Stimulated activated CD4-positive, alpha-beta T cell treated with anti-CD3 and anti-CD28 coated beads, Interleukin-12 subunit alpha, Interleukin-12 subunit beta, amount 100 ng/mL, for 24 hours (primary cell): ENCODE measurements around the gene SV2B.
A peak's percentile ranks its signal among the peaks of the same experiment; 100 is the strongest.
"Not testable (repeated sequence)": the region's sequence is repeated elsewhere in the genome, so short reads cannot be mapped to it uniquely, and the experiment has no call there.

ENCODE experiments used
- DNase-seq, 2 experiments: peaks; one replicate each; pipeline ENCODE4 v3.0.0-alpha.2; 2020; ENCODE audit warnings: low read depth in 2 of 2

Gene SV2B, protein sequence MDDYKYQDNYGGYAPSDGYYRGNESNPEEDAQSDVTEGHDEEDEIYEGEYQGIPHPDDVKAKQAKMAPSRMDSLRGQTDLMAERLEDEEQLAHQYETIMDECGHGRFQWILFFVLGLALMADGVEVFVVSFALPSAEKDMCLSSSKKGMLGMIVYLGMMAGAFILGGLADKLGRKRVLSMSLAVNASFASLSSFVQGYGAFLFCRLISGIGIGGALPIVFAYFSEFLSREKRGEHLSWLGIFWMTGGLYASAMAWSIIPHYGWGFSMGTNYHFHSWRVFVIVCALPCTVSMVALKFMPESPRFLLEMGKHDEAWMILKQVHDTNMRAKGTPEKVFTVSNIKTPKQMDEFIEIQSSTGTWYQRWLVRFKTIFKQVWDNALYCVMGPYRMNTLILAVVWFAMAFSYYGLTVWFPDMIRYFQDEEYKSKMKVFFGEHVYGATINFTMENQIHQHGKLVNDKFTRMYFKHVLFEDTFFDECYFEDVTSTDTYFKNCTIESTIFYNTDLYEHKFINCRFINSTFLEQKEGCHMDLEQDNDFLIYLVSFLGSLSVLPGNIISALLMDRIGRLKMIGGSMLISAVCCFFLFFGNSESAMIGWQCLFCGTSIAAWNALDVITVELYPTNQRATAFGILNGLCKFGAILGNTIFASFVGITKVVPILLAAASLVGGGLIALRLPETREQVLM

GRCh38 chr15:91099995-91100813 lies at the start of gene SV2B:
TSS of gene SV2B (plus strand) at chr15:91100257. CDS start at chr15:91226264, 126,007 bp downstream.
- peak; percentile 4 to 31 for DNase-seq

DNA sequence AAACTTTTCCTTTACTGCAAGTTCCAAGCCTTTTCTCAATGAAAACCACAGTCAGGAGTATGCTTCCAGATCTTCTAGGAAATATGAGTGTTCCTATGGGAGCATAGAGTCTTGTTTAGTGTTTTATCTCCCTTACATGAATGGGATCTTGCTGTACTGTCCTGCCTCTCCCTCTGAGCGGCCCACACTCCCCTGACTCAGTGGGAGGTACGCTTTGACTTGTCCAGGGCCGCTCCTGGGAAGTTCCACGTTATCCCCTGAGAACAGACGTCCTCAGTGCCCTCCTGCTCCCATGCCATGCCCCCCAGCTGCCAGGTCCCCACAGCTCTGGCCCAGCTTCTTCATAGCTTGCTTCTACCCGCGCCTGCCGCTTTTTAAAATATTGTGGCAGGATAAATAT lies 48.8 kb upstream of the SV2B start:
- no peak for DNase-seq

GRCh38 chr15:91054816-91055215 lies 45.2 kb upstream of the SV2B start:
- DNase-seq, result no peak

GRCh38 chr15:91055548-91056331 lies 44.3 kb upstream of the SV2B start:
- DNase-seq, result peak in 1 of 2 experiments; percentile 29

DNA sequence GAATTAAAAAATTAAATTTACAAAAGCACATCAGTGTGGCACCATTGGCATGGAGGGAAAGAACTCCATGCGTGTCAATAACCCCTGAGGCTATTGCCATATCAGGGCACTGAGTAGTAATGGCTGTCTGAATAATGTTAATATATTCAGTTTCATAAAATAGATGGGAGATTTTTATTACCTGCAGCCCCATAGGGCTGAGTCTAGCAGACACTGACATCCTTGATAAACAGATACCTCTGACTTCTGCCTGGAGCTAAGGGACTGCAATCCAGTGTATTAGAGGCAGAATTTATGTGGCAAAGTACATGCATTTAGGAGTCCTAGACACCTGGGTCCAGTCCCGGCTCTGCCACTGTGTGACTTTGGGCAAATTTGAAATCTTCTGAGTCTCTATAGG lies 38.8 kb upstream of the SV2B start:
- DNase-seq, result no peak

- DNase-seq, result no peak
Observed at GRCh38 chr15:91061997-91062396, 38.1 kb upstream of the SV2B start.

DNA sequence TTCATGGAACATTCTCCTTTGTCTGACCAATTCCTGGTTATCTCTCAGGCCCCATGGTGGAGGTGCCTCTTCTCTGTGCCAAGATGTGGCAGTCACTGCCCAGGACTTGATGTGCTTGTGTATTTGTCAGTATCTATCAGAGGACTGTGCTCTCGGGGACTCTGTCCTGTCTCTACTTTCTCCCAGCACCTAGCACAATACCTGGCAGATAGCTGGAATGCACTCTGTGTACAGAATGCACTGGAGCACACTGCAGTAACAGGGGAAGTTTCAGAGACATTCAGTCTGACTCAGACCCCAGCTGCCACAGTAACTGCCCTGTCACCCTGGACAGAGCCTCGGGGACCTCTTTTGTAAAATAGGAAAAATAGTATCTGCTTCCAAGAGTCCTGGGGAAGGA lies 34.6 kb upstream of the SV2B start:
- no peak for DNase-seq

GRCh38 chr15:91067036-91067435 lies 33.0 kb upstream of the SV2B start:
- DNase-seq, result no peak

DNA sequence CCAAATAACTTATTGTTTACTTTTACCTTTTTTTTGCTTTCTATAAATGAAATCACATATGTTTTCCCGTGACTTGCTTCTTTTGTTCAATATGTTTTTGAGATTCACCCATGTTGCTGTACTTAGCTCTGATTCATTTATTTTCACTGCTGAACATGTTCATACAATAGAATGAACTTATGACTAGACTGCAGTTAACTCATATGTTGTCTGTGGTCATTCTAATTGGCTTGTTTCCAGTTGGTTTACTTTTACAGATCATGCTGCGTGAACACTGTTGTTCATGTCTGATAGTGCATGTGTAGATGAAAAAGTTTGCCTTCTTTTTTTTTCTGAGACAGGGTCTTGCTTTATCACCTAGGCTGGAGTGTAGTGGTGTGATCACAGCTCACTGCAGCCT lies 31.6 kb upstream of the SV2B start:
- no peak for DNase-seq

DNA sequence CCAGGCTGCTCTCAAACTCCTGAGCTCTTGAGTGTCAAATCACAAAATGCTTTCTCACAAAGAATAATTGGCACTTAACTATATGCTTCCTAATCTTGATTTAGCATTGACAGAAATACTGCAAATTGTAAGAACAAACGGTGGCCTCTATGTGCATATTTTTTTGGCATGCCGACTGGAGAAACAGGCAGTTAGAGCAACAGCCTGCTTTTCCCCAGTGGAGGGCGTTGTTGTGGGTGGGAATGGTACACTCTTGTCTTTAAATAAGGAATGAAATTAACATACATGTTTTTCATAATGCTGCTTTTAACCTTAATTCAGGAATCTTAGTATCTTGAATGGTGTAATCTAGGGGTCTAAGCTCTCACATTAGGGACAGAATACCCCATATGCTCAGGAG lies 31.1 kb upstream of the SV2B start:
- no peak for DNase-seq

DNA sequence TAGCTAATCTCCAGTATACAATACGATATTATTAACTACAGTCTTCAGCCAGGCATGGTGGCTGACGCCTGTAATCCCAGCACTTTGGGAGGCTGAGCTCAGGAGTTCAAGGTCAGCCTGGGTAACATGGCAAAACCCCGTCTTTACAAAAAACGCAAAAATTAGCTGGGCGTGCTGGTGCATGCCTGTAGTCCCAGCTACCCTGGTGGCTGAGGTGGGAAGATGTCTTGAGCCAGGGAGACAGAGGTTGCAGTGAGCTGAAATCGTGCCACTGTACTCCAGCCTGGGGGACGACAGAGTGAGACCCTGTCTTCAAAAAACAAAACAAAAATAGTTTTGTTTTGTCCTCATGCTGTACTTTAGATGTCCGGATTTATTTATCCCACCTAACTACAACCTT lies 29.2 kb upstream of the SV2B start:
- DNase-seq, result no peak

GRCh38 chr15:91072161-91072560 lies 27.9 kb upstream of the SV2B start:
- no peak for DNase-seq

DNA sequence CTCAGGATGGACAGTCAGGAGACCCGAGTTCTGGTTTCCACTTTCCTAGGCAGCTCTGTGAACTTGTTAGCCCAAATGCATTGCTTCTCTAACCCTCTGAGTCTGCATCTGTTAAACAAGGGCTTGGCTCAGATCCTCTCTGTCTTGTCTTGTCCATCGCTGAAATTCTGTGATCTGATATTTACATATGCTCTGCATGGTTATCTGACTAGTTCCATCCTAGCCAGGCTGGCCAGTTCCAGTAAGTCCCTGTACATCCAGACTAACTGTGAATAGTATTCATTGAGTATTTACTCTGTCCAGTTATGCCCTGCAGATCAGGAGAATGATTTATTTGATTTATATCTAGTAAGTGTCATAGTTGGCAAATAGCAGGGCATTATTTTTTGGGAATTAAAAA lies 27.0 kb upstream of the SV2B start:
- no peak for DNase-seq

GRCh38 chr15:91073768-91074167 lies 26.3 kb upstream of the SV2B start:
- DNase-seq, result no peak

DNA sequence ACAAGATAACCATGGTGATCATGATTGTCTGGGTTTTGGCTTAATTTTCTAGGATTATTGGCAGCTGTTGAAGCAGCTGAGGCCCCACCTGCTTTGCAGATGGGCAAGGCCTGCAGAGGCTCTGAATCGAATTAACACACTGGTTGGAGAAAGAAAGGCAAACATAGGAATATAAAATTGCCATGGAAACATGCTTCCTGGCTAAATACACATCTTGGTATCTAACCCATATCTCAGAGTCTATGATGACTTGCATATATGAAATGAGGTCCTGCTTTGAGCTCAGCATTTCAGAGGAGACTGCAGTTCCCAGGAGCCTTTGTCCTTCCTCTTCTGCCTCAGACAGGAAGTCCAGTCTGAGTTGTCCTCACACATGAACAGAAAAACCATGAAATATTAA lies 24.3 kb upstream of the SV2B start:
- no peak for DNase-seq

DNA sequence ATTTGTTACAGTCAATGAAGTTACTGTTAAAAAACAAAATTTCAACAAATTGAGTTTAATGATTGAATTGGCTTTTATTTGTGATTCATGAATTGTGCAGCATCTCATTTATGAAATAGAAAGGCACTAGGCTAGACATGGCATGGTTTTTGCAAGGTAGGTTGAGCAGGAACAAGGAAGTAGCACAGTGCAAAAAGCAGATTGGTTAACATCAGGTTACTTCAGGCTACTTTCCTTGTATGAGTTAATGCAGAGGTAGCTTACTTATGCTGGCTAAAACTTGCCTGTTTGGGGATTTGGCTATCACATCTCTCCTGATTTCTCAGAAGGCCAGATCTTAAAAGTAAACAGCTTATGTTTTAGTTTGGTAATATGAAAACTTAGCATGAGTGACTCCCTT lies 23.0 kb upstream of the SV2B start:
- DNase-seq, result no peak

DNA sequence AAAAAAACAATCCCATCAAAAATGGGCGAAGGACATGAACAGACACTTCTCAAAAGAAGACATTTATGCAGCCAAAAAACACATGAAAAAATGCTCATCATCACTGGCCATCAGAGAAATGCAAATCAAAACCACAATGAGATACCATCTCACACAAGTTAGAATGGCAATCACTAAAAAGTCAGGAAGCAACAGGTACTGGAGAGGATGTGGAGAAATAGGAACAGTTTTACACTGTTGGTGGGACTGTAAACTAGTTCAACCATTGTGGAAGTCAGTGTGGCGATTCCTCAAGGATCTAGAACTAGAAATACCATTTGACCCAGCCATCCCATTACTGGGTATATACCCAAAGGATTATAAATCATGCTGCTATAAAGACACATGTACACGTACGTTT lies 6.2 kb upstream of the SV2B start:
- DNase-seq, result not testable (repeated sequence)

DNA sequence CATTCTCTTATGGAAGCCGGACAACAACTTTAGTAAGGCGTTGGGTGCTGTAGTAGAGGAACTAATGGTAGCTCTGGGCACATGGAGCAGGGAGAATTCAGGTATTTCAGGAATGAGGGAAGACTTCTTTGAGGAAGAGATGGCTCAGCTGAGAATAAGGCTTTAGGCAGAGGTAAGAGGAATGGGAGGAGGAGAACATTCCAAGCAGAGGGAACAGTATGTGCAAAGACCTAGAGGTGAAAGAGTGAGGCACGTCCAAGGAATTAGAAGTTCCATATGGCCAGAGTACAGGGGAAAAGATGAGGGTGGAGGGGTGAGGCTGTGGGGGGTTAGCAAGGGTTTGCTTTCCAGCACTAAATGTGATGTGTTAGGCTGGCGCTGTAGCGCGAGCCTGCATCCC lies 1.6 kb upstream of the SV2B start:
- DNase-seq, result no peak

DNA sequence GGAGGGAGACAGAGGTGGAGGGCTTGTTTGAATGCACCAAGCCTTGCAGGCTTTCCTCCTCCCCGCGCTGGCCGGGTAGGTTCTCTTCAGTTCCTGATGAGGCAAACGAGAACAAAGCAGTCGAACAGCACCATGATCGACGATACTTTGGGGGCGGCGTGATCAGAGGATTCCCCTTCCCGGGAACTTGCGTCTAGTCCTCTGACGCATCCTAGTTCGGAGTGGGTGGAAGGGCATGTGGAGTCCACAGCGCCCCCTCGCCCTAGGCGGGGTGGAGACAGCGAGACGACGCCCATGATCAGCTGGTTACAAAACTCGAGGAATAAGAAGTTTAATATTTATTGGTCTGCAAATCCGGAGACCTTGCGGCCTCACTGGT lies 452 bp upstream of the SV2B start:
- peak; percentile 13 to 31 for DNase-seq

DNA sequence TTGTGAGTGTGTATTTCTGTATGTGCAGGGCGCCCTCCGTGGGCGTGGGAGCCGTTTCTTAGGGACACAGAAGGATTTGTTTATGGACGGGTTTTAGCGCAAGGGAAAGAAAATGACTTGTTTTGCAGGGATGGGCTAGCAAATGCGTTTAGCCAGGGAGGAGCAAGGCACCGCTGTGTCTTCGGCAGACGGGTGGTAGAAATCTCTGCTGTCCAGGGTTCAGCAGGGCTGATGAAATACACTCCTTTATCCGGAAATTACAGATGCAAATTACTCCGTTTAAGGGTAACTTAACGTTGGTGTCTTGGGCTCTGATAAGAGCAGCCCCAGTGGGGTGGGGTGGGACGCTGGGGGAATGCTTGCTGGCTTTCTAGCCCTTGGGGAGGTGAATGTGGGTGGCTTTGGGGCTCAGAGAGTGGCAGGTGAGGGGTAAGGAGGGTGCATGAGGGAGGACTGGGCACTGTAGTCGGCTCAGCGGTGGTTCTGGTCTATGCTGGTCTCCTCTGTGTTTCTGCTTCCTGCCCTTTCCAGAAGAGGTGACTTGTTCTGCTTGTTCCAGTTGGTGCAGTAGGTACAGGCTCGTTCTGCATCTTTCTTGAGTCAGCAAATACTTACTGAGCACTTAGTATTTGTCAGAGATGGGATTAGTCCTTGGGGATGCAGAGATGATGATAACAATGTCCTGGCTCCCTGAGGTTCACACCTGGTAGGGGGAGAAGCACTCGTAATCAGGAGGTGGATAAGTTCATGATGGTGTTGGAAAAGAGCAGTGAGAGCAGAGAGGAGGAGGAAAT lies 954 bp downstream of the SV2B start:
- DNase-seq, result no peak

GRCh38 chr15:91101608-91101920 lies 1.5 kb downstream of the SV2B start:
- no peak for DNase-seq
